Measurements from ENCODE around the gene DAB2IP. TPM values are rescaled to one million over a fixed set of nuclear protein-coding genes. Genes with fewer than 3 reads are reported as not detected.

DAB2IP gene
- total RNA-seq, 1 donor from 2014 or later: 81.6 TPM

DNA sequence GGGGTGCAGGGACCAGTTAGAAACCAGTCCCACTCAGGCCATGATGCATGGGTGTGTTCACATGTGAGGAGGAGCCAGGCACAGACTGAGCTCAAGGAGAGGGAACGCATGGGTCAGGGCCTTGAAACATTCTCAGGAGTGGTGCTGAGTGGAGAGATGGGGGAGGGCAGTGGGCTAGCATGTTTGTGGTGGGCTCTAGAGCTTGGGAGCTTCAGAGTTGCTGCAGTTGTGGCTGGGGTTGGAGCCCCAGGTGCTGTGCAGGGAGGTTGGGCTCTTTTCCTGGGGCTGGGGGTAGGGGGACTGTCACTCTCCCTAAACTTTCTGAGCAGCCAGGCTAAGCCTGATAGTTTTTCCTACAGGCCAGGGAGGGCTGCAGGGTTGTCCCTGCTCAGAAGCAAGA, 95.4 kb downstream of the DAB2IP start:
- intact Hi-C loops (cut with DNase I): no loop called here
- no peak overlapping the region for H3K27ac ChIP-seq
- H3K4me1 ChIP-seq: peaks cover 54% of the 10 kb centered on the region
- H3K36me3 ChIP-seq: no peaks in the 10 kb centered on the region
- H3K9me3 ChIP-seq: no peaks in the 10 kb centered on the region
- no peak for DNase-seq
- no peaks in the 10 kb centered on the region for H3K27me3 ChIP-seq
- H3K4me3 ChIP-seq: no peak overlapping the region
- TF ChIP-seq, protein P1, sequence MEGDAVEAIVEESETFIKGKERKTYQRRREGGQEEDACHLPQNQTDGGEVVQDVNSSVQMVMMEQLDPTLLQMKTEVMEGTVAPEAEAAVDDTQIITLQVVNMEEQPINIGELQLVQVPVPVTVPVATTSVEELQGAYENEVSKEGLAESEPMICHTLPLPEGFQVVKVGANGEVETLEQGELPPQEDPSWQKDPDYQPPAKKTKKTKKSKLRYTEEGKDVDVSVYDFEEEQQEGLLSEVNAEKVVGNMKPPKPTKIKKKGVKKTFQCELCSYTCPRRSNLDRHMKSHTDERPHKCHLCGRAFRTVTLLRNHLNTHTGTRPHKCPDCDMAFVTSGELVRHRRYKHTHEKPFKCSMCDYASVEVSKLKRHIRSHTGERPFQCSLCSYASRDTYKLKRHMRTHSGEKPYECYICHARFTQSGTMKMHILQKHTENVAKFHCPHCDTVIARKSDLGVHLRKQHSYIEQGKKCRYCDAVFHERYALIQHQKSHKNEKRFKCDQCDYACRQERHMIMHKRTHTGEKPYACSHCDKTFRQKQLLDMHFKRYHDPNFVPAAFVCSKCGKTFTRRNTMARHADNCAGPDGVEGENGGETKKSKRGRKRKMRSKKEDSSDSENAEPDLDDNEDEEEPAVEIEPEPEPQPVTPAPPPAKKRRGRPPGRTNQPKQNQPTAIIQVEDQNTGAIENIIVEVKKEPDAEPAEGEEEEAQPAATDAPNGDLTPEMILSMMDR (IDR thresholded peaks at IDR 0.05): no peak
- ATAC-seq: no peak

DNA sequence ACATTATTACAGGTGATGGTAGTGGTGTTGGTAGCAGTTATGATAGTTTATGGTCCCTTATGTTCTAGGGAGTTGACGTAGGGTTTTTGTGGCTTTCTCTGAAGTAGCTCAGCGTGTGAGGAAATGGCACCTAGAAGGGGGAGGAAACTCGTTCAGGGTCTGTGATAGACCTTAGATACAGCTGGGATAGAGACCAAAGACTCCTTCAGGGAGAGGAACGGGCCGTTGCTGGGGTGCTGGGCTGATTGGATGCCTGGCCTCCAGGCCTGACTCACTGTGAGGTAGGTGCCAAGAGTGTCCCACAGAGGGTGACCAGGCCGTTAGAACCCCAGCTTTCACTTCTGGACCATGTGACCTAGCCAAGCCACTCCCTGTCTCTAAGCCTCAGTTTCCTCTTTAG, 96.6 kb downstream of the DAB2IP start:
- no peak overlapping the region for H3K4me3 ChIP-seq
- no peaks in the 10 kb centered on the region for H3K36me3 ChIP-seq
- no peaks in the 10 kb centered on the region for H3K9me3 ChIP-seq
- DNase-seq (no peak), ATAC-seq (no peak)
- no peaks in the 10 kb centered on the region for H3K27me3 ChIP-seq
- peak overlapping the region; percentile 58 for H3K27ac ChIP-seq
- intact Hi-C loops (cut with DNase I): no loop called here
- TF ChIP-seq, protein P1 (IDR thresholded peaks at IDR 0.05): no peak
- peaks cover 53% of the 10 kb centered on the region for H3K4me1 ChIP-seq

DNA sequence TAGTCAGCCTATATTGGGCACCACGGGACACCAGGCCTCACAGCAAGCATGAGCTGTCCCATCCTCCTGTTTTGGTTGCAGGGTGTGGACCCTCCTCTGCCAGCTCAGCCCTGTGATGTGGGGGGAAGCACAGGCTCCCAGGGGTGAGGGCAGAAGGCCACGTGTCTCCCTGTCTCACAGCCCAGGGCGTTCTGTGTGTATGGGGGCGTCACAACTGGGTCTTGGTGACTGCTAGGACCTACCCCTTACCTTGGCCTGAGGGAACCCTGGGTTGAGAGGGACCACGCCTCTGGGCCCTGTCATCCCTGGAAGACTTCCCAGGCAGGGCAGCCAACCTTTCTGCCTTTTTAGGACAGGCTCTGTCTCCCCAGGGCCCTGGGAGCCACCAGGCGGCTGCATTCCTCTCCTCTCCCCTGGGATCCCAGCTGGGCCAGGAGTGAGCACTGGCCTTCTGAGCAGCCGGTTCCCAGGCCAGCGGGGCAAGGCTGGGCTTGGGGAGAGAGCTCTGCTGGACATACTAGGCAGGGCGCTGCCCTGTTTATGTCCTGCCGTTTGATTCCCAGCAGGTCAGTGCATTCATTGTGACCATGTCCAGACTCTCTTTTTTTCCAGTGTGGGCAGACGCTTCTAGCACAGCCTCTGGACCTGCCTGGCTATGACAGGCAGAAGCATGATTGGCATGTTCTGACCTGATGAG, 97.4 kb downstream of the DAB2IP start:
- intact Hi-C loops (cut with DNase I): no loop called here
- TF ChIP-seq, protein P1 (IDR thresholded peaks at IDR 0.05): no peak

DNA sequence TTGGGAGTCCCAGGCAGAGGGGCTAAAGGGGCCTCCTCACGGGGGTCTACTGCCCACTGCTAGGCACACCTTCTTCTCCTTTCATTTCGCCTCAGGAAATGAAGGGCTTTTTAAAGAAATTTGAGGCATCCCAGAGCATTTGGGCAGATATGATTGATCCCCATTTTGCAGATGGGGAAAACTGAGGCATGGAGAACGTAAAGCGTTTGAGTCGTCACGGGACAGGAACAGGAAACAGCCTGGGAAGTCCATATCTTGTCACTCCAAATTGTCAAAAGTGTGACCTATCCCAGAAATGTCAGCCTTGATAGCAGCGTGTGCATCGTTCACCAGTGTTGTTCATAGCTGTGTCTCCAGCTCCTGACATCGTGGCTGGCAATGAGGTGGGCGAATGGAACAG, 98.2 kb downstream of the DAB2IP start:
- Histone ChIP-seq H3K9me3 (no peaks in the 10 kb centered on the region), H3K36me3 (no peaks in the 10 kb centered on the region), H3K27ac (peak overlapping the region; percentile 58), H3K4me1 (peaks cover 53% of the 10 kb centered on the region), H3K27me3 (no peaks in the 10 kb centered on the region), H3K4me3 (no peak overlapping the region)
- DNase-seq: no peak
- TF ChIP-seq, protein P1 (IDR thresholded peaks at IDR 0.05): no peak
- intact Hi-C loops (cut with DNase I): no loop called here
- no peak for ATAC-seq

More for the DNA sequence above, 97.4 kb downstream of the DAB2IP start:
- Histone ChIP-seq H3K9me3 (no peaks in the 10 kb centered on the region), H3K27me3 (no peaks in the 10 kb centered on the region), H3K36me3 (no peaks in the 10 kb centered on the region), H3K4me1 (peaks cover 60% of the 10 kb centered on the region), H3K4me3 (no peak overlapping the region), H3K27ac (peak overlapping the region; percentile 58)
- DNase-seq: no peak
- no peak for ATAC-seq

DNA sequence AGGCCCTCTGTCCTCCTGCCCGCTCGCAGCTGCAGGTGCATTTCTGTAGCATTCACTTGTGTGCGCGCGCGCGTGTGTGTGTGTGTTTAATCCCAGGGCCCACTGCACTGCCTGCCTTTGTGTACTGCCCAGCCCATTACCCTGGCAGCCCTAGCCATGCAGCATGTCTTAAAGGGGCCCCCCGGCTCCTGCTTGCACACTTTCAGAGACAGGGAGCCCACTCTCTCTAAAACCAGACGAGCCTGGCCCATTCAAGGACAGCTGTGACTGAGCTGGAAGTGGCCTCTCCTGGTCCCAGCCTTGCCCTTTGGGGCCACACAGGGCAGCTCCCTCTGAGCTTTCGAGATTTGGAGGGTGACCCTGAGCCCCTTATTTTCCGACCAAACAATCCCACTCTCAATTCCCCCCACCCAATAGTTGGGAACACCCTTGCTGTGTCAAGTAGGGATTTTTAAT, 98.9 kb downstream of the DAB2IP start:
- Histone ChIP-seq H3K36me3 (no peaks in the 10 kb centered on the region), H3K9me3 (no peaks in the 10 kb centered on the region), H3K4me3 (no peak overlapping the region), H3K4me1 (peaks cover 47% of the 10 kb centered on the region), H3K27ac (no peak overlapping the region), H3K27me3 (no peaks in the 10 kb centered on the region)
- intact Hi-C loops (cut with DNase I): no loop called here
- TF ChIP-seq, protein P1 (IDR thresholded peaks at IDR 0.05): no peak
- DNase-seq: no peak
- no peak for ATAC-seq
